ENCODE data around the gene CATSPERE.

The CATSPERE gene, protein sequence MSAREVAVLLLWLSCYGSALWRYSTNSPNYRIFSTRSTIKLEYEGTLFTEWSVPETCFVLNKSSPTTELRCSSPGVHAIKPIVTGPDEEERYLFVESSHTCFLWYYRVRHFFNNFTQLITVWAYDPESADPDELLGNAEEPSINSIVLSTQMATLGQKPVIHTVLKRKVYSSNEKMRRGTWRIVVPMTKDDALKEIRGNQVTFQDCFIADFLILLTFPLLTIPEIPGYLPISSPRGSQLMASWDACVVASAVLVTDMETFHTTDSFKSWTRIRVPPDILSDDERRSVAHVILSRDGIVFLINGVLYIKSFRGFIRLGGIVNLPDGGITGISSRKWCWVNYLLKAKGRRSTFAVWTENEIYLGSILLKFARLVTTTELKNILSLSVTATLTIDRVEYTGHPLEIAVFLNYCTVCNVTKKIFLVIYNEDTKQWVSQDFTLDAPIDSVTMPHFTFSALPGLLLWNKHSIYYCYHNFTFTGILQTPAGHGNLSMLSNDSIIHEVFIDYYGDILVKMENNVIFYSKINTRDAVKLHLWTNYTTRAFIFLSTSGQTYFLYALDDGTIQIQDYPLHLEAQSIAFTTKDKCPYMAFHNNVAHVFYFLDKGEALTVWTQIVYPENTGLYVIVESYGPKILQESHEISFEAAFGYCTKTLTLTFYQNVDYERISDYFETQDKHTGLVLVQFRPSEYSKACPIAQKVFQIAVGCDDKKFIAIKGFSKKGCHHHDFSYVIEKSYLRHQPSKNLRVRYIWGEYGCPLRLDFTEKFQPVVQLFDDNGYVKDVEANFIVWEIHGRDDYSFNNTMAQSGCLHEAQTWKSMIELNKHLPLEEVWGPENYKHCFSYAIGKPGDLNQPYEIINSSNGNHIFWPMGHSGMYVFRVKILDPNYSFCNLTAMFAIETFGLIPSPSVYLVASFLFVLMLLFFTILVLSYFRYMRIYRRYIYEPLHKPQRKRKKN

DNA sequence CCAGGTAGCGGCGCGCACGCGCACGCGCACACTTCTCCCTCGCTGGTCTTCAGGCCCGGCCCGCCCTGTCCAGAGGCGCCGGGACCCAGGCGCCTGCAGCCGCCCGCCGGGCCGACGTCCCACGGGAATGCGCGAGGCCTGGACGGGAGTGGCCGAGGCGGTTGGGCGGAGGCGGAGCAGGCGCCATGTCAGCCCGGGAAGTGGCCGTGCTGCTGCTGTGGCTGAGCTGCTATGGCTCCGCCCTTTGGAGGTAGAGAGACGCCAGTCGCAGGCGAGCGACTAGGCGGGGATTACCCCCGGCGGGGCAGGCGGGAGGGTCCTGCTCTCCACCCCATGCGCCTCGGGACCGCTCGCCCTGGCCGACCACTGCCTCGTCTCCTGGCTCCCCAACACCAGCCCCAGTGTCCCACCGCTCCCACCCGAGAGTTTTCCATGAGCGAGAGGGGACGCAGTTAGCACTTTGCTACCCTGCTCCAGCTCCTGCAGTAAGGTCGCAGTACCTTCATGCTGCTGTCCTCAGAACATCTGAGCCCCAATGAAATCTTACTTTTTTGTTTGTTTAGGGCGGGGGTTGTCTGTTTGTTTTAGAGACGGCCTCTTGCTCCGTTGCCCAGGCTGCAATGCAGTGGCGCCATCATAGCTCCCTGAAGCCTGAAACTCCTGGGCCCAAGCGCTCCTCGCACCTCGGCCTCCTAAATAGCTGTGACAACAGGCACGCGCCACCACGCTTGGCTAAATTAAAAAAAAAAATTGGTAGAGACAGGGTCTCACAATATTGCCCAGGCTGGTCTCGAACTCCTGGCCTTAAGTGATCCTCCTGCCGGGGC, at the start of gene CATSPERE:
Gene CATSPERE (plus strand): TSS at position 29 of the 827 bp plus-strand sequence. CDS start 157 bp downstream, at position 186.
- DNase-seq (ENCODE audit: low read depth): peak; percentile 92
- peak within 1 kb of the TSS; percentile 73 for H3K4me3 ChIP-seq (ENCODE audit: low read depth, low read length)
- TF ChIP-seq, protein P1, sequence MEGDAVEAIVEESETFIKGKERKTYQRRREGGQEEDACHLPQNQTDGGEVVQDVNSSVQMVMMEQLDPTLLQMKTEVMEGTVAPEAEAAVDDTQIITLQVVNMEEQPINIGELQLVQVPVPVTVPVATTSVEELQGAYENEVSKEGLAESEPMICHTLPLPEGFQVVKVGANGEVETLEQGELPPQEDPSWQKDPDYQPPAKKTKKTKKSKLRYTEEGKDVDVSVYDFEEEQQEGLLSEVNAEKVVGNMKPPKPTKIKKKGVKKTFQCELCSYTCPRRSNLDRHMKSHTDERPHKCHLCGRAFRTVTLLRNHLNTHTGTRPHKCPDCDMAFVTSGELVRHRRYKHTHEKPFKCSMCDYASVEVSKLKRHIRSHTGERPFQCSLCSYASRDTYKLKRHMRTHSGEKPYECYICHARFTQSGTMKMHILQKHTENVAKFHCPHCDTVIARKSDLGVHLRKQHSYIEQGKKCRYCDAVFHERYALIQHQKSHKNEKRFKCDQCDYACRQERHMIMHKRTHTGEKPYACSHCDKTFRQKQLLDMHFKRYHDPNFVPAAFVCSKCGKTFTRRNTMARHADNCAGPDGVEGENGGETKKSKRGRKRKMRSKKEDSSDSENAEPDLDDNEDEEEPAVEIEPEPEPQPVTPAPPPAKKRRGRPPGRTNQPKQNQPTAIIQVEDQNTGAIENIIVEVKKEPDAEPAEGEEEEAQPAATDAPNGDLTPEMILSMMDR (conservative IDR thresholded peaks at IDR 0.05; ENCODE audit: low read depth, low read length): no peak

DNA sequence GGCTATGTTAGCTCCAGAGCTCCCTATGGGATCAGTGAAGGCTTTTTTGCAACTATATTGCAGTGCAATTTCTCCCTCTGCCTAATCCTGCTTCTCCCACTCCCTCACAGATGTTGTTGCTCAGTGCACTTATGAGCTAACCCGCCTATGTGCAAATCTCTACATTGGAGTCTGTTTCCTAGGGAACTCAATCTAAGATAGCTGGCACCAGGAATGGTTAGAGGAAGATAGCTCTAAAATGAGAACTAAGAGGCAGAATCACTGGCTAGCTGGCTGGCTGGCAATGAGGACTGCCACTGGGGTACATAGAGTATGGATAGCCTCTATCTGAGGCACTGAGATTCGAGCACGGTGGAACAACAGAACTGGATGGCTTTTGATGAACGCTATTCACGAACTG, 48.9 kb upstream of the CATSPERE start:
- TF ChIP-seq, protein P1 (conservative IDR thresholded peaks at IDR 0.05; ENCODE audit: low read depth, low read length): no peak
- DNase-seq (ENCODE audit: low read depth): no peak

DNA sequence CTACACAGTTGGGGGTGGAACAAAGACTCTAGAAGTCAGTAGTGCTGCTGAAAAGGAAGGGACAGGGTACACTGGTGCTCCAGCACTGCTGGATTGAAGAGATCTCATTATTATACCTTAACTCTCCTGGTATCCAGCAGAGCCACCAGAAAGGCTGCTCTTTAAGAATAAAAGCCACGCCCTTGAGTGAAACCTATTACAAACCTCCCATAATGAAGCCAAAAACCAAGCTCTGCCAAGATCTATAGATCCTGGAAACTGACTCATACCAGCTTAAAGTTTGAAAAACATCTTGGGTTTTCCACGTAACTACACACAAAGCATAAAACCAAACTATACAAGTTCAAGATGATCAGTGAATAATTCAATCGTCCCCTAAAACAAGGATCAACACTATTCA, 47.3 kb upstream of the CATSPERE start:
- DNase-seq (ENCODE audit: low read depth): no peak
- H3K4me3 ChIP-seq (ENCODE audit: low read depth, low read length): no peak overlapping the region
- TF ChIP-seq, protein P1 (conservative IDR thresholded peaks at IDR 0.05; ENCODE audit: low read depth, low read length): no peak

More for the DNA sequence above, 48.9 kb upstream of the CATSPERE start:
- no peak overlapping the region for H3K4me3 ChIP-seq (ENCODE audit: low read depth, low read length)

DNA sequence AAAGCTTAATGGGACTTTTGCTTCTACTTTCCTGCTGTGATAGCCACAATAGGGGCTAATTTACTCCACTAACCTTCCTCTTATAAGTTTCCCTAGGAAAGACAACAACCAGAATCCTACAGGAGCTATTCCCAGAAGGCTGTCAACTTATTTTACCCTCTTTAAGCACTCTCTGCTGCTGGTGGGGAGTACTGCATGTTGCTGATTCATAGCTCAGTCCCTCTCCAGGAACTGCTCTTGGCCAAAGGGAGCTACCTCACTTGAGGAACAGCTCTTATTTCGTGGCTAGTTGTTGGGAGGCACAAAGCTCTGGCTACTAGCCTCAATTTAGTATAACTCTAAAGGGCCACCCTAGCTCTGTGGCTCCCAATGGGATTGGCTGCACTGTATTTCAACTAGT, 46.5 kb upstream of the CATSPERE start:
- H3K4me3 ChIP-seq (ENCODE audit: low read depth, low read length): no peak overlapping the region
- TF ChIP-seq, protein P1 (conservative IDR thresholded peaks at IDR 0.05; ENCODE audit: low read depth, low read length): peak; percentile 69
- peak; percentile 85 for DNase-seq (ENCODE audit: low read depth)

DNA sequence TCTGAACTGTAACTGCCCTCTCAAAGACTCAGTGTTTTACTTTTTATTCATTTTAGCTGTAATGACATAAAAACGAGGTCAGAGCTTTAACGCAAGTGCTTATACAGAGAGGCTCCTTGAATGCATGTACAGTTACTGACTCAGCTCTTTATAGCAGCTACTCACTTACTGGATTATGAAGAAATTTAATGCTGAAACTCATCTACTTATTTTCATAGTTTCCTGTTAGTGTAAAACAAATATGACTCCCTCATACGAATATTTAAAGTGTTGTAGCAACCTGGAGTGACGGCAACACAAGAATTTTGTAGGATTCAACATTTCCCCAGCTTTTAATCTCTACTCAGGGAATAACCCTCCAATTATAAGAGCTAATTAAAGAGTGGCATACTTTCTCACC, 42.0 kb upstream of the CATSPERE start:
- no peak overlapping the region for H3K4me3 ChIP-seq (ENCODE audit: low read depth, low read length)
- TF ChIP-seq, protein P1 (conservative IDR thresholded peaks at IDR 0.05; ENCODE audit: low read depth, low read length): no peak
- DNase-seq (ENCODE audit: low read depth): no peak

DNA sequence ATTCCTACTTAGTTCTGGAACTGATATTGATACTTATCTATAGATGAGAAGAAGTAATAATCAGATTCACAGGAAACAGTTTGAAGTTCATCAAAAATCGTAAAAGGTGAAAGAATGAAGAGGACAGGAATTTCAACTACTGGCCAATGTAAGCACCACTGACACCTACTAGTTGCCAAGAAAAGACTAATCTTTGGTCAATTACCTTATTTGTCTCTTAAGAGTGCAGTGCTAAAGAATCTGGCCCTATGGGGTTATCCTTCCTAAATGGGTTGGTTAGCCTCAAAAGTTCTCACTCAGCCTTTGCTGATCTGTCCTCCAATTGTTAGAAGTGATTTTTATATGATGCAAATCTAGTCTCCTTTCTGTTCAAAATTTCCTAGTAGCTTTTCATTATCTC, 38.9 kb upstream of the CATSPERE start:
- no peak overlapping the region for H3K4me3 ChIP-seq (ENCODE audit: low read depth, low read length)
- no peak for DNase-seq (ENCODE audit: low read depth)
- TF ChIP-seq, protein P1 (conservative IDR thresholded peaks at IDR 0.05; ENCODE audit: low read depth, low read length): no peak
